Sigmoid colon (tissue), 7 donors: ENCODE data around the gene NRXN2. TPM values are rescaled to one million over a fixed set of nuclear protein-coding genes. Genes with fewer than 3 reads are reported as not detected.

Experiments
- DNase-seq: peaks from one replicate; pipeline ENCODE4 v3.0.0-alpha.2; 2019
- H3K27ac ChIP-seq, 4 donors: fragments of 200-600 bp; sonication (generic); one replicate each; pipeline ENCODE4 v1.5.1; 2016 to 2019; ENCODE audit warnings: mild to moderate bottlenecking in 1 of 4
- H3K27me3 ChIP-seq, 3 donors: fragments of 200-600 bp; sonication (generic); one replicate each; pipeline ENCODE4 v1.5.1; 2019; ENCODE audit warnings: mild to moderate bottlenecking in 1 of 3
- H3K36me3 ChIP-seq, 4 donors: fragments of 200-600 bp; sonication (generic); one replicate each; pipeline ENCODE4 v1.5.1; 2016 to 2019
- H3K4me1 ChIP-seq, 4 donors: fragments of 200-600 bp; sonication (generic); one replicate each; pipeline ENCODE4 v1.5.1; 2017 to 2019
- H3K4me3 ChIP-seq, 4 donors: fragments of 200-600 bp; sonication (generic); one replicate each; pipeline ENCODE4 v1.5.1; 2017 to 2019; ENCODE audit warnings: mild to moderate bottlenecking in 2 of 4, moderate library complexity in 1 of 4
- H3K9me3 ChIP-seq, 4 donors: fragments of 200-600 bp in 3 of 4; sonication (generic) in 3 of 4; one replicate each; pipeline versions ENCODE4 v1.5.1 to v1.6.1; 2013 to 2019
- CTCF ChIP-seq, 4 experiments: fragments of 450-650 bp in 3 of 4; fragments of 200-600 bp in 1 of 4; IDR thresholded peaks; one replicate each; pipeline ENCODE4 v1.5.1; 2016 to 2019; ENCODE audit warnings: antibody characterized with exemption in 4 of 4, mild to moderate bottlenecking in 3 of 4, moderate library complexity in 2 of 4
- EP300 ChIP-seq, 4 donors: sonication (generic); formaldehyde crosslinking; IDR thresholded peaks; one replicate each; pipeline ENCODE4 v1.6.1; 2017; ENCODE audit warnings: antibody characterized with exemption in 4 of 4
- POLR2A ChIP-seq, 2 donors: fragments of 450-650 bp; IDR thresholded peaks; one replicate each; pipeline ENCODE4 v1.6.1; 2016; ENCODE audit warnings: antibody characterized with exemption in 2 of 2, mild to moderate bottlenecking in 2 of 2, moderate library complexity in 2 of 2
- POLR2AphosphoS5 ChIP-seq, 4 donors: sonication (generic); formaldehyde crosslinking; IDR thresholded peaks; one replicate each; pipeline ENCODE4 v1.6.1; 2017; ENCODE audit warnings: antibody characterized with exemption in 4 of 4
- WGBS, 2 donors: extraction: QIAGEN DNeasy Blood & Tissue Kit; methylation state at CpG; one replicate each; pipeline ENCODE4 v1.1.7; 2013; 5-methylcytosine and 5-hydroxymethylcytosine counted together
- intact Hi-C: fragments of 100-400 bp; cut with DNase I; formaldehyde crosslinking; loops from one replicate; pipeline ENCODE4 v1.15.1; 2023
- polyA plus RNA-seq, 3 donors: library from polyadenylated mRNA; stranded (reverse); fragments of 200-250 nt; gene quantifications; one replicate each; pipeline ENCODE4 v1.2.3, GENCODE V29; 2013
- total RNA-seq, 4 donors: library from RNA; depleted of rRNA; stranded (reverse); fragments of >200 nt; gene quantifications; one replicate each; pipeline ENCODE4 v1.1.0, GENCODE V29; 2016
- donor health status: healthy with polysubstance abuse.
- donor health status: Bipolar disorder and iron deficiency.
- donor health status: healthy.

Gene NRXN2
- total and polyA plus RNA-seq, 7 donors = 0.23 to 20.5 (median 6.8) TPM

DNA sequence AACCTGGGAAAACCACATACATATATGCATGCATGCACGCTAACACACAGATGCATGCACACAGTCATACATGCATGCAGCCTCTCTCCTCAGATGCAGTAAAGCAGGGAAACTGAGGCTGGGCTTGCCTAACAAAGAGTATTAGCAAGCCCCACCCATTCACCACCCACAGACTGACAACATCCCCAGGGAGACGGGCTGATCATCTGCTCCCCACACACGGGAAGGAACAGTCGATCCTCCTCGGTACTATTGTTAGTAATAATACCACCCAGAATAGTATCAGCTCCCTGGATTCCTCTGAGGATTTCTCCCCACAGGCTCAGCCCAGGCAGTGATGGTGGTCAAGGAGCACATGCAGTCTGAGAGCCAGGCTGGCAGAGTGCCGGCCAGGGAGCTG lies 90.8 kb downstream of the NRXN2 start:
- intact Hi-C loops = no loop called here
- WGBS, 2 donors = 88 to 90% methylated on average over 6 of the region's 6 CpGs
- H3K27me3 ChIP-seq = no peaks in the 10 kb centered on the region
- no peak for DNase-seq
- no peak overlapping the region for H3K4me3 ChIP-seq
- no peaks in the 10 kb centered on the region for H3K9me3 ChIP-seq
- no peak overlapping the region for H3K27ac ChIP-seq
- TF ChIP-seq EP300 (IDR thresholded peaks at IDR 0.05) (no peak), POLR2A (IDR thresholded peaks at IDR 0.05) (no peak), CTCF (IDR thresholded peaks at IDR 0.05) (no peak), POLR2AphosphoS5 (IDR thresholded peaks at IDR 0.05) (no peak)
- H3K36me3 ChIP-seq = peaks cover 0 to 27% (median 0%) of the 10 kb centered on the region in 4 donors
- H3K4me1 ChIP-seq = peaks cover 0 to 35% (median 21%) of the 10 kb centered on the region in 4 donors

DNA sequence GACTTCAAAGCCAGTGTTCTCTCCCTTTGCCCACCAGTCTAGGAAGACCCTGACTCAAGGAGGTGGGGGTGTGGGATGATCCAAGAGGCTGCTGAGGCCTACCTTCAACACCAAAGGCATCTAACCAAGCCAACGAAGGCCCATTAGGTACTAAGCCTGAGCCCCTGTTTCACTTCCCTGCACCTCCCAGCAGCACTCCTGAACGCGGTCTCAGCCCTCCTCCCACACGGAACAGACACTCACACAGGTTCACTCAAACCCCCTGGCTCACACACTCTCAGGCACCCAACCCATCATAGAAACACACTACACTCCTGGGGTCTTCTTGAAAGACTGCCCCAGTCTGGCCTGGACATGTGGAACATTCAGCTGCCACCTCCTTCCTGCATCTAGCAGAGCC lies 91.3 kb downstream of the NRXN2 start:
- TF ChIP-seq POLR2A (IDR thresholded peaks at IDR 0.05) (no peak), EP300 (IDR thresholded peaks at IDR 0.05) (no peak)
- Histone ChIP-seq H3K4me3 (no peak overlapping the region), H3K36me3 (peaks cover 0 to 27% (median 0%) of the 10 kb centered on the region in 4 donors), H3K27ac (peak overlapping the region in 1 of 4 donors; percentile 78), H3K9me3 (no peaks in the 10 kb centered on the region), H3K27me3 (no peaks in the 10 kb centered on the region), H3K4me1 (peaks cover 0 to 30% (median 16%) of the 10 kb centered on the region in 4 donors)
- WGBS, 2 donors = 87 to 92% methylated on average over 4 of the region's 4 CpGs
- DNase-seq = no peak
- intact Hi-C loops = no loop called here

GRCh38 chr11:64629796-64630562 lies 93.0 kb downstream of the NRXN2 start:
- WGBS, 2 donors = 72 to 86% methylated on average over 56 of the region's 56 CpGs
- DNase-seq = peak; percentile 91
- peak overlapping the region in 3 of 4 donors; percentile 76 to 78 (median 76) for H3K27ac ChIP-seq

DNA sequence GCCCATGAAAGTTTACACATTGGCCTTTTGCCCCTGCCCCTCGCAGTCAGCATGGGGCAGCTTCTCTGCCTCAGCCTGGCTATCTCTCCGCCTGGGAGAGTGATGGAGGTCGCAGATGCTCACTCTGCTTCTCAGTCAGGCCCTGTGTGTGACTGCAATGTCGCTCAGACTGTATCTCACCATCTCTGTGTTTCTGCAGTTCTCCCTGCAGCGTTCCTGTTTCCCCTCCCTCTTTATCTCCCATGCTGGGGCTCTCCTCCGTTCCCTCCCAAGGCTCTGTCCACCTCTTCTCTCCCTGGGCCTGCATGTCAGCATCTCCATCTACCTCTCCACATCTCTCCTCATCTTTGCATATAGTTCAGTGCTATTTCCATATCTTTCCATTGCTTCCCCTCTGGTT lies 93.9 kb downstream of the NRXN2 start:
- no peak for DNase-seq
- intact Hi-C loops = no loop called here
- Histone ChIP-seq H3K9me3 (no peaks in the 10 kb centered on the region), H3K36me3 (peaks cover 0 to 16% (median 0%) of the 10 kb centered on the region in 4 donors), H3K4me1 (peaks cover 0 to 18% (median 14%) of the 10 kb centered on the region in 4 donors), H3K27ac (peak overlapping the region in 3 of 4 donors; percentile 76 to 78 (median 76)), H3K27me3 (no peaks in the 10 kb centered on the region), H3K4me3 (peak overlapping the region in 1 of 4 donors; percentile 13)
- no peak for TF ChIP-seq POLR2AphosphoS5 (IDR thresholded peaks at IDR 0.05)
- 92 to 93% methylated on average over 6 of the region's 6 CpGs for WGBS, 2 donors

More at GRCh38 chr11:64629796-64630562, 93.0 kb downstream of the NRXN2 start:
- TF ChIP-seq EP300 (IDR thresholded peaks at IDR 0.05) = no peak
- peak in 3 of 4 experiments; percentile 22 to 40 (median 29) for TF ChIP-seq CTCF (IDR thresholded peaks at IDR 0.05)
- peak in 3 of 4 donors; percentile 4 to 51 (median 50) for TF ChIP-seq POLR2AphosphoS5 (IDR thresholded peaks at IDR 0.05)
- TF ChIP-seq POLR2A (IDR thresholded peaks at IDR 0.05) = no peak
- Histone ChIP-seq H3K27me3 (no peaks in the 10 kb centered on the region), H3K4me1 (peaks cover 0 to 18% (median 14%) of the 10 kb centered on the region in 4 donors), H3K36me3 (peaks cover 0 to 25% (median 0%) of the 10 kb centered on the region in 4 donors), H3K4me3 (peak overlapping the region in 1 of 4 donors; percentile 13), H3K9me3 (no peaks in the 10 kb centered on the region)
- intact Hi-C loops = no loop called here

- H3K4me3 ChIP-seq = no peak overlapping the region
- no peaks in the 10 kb centered on the region for H3K27me3 ChIP-seq
- DNase-seq = no peak
- 90 to 93% methylated on average over 2 of the region's 2 CpGs for WGBS, 2 donors
- H3K9me3 ChIP-seq = no peaks in the 10 kb centered on the region
- TF ChIP-seq CTCF (IDR thresholded peaks at IDR 0.05) = no peak
- no peak for TF ChIP-seq POLR2AphosphoS5 (IDR thresholded peaks at IDR 0.05)
- TF ChIP-seq POLR2A (IDR thresholded peaks at IDR 0.05) = no peak
- TF ChIP-seq EP300 (IDR thresholded peaks at IDR 0.05) = no peak
- peaks cover 0 to 13% (median 0%) of the 10 kb centered on the region in 4 donors for H3K36me3 ChIP-seq
- H3K27ac ChIP-seq = peak overlapping the region in 3 of 4 donors; percentile 76 to 78 (median 76)
- intact Hi-C loops = no loop called here
- H3K4me1 ChIP-seq = peaks cover 0 to 18% (median 14%) of the 10 kb centered on the region in 4 donors
Measured at GRCh38 chr11:64628596-64628995, 94.4 kb downstream of the NRXN2 start.
